Adrenal gland (tissue), 5 donors: ENCODE data around the gene PSMD3.

Experiments used
- POLR2A ChIP-seq, 2 donors: fragments of 450-650 bp; IDR thresholded peaks; one replicate each; pipeline ENCODE4 v1.6.1; 2017; ENCODE audit warnings: antibody characterized with exemption in 2 of 2, mild to moderate bottlenecking in 2 of 2, moderate library complexity in 1 of 2
- TF ChIP-seq, protein P1 (sequence below), 6 experiments: fragments of 450-650 bp in 4 of 6; fragments of 200-600 bp in 2 of 6; sonication (generic) in 1 of 6; IDR thresholded peaks; 1 replicate in 5 of 6; 2 replicates in 1 of 6; pipeline versions ENCODE4 v1.5.1 to v1.8.0; 2016 to 2021; ENCODE audit warnings: antibody characterized with exemption in 6 of 6, mild to moderate bottlenecking in 2 of 6, moderate library complexity in 1 of 6
- donor health status: DM: no; HTN: no; CAD: no.

DNA sequence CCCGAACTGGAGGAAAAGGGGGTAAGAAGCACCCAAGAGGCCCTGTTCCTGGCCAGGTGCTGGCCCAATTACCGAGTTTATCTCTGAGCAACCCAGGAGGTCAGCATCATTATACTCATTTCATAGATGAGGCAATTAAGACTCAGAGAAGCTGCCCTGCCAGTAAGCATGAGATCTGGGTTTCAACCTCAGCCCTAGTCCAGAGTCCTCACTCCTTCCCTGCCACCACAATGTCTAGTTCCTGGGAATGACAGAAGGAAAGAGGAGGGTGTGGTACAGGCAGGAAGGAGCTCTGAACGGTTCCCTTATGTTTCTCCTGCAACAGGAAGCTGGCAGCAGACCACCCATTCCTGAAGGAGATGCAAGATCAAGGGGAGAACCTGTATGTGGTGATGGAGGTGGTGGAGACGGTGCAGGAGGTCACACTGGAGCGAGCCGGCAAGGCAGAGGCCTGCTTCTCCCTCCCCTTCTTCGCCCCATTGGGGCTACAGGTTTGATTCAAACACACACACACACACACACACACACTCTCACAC, 10.4 kb upstream of the PSMD3 start:
- TF ChIP-seq, protein P1, sequence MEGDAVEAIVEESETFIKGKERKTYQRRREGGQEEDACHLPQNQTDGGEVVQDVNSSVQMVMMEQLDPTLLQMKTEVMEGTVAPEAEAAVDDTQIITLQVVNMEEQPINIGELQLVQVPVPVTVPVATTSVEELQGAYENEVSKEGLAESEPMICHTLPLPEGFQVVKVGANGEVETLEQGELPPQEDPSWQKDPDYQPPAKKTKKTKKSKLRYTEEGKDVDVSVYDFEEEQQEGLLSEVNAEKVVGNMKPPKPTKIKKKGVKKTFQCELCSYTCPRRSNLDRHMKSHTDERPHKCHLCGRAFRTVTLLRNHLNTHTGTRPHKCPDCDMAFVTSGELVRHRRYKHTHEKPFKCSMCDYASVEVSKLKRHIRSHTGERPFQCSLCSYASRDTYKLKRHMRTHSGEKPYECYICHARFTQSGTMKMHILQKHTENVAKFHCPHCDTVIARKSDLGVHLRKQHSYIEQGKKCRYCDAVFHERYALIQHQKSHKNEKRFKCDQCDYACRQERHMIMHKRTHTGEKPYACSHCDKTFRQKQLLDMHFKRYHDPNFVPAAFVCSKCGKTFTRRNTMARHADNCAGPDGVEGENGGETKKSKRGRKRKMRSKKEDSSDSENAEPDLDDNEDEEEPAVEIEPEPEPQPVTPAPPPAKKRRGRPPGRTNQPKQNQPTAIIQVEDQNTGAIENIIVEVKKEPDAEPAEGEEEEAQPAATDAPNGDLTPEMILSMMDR (IDR thresholded peaks at IDR 0.05): no peak
- TF ChIP-seq POLR2A (IDR thresholded peaks at IDR 0.05): no peak
